HepG2 (cell line): ENCODE measurements around the gene NDUFA8. TPM values are rescaled to one million over a fixed set of nuclear protein-coding genes. Genes with fewer than 3 reads are reported as not detected.
A peak's percentile ranks its signal among the peaks of the same experiment; 100 is the strongest.

Experiments used
- GFI1 ChIP-seq: sonication (generic); formaldehyde crosslinking; IDR thresholded peaks from 2 replicates; pipeline ENCODE4 v1.5.0; 2020; ENCODE audit warnings: missing genetic modification reagents, mild to moderate bottlenecking, borderline replicate concordance
- IKZF1 ChIP-seq: fragments of 450-650 bp; IDR thresholded peaks from 2 replicates; pipeline ENCODE4 v1.7.1; 2016
- JUNB ChIP-seq: sonication (generic); formaldehyde crosslinking; IDR thresholded peaks from 2 replicates; pipeline ENCODE4 v1.8.0; 2022; ENCODE audit warnings: missing genetic modification reagents, mild to moderate bottlenecking, borderline replicate concordance
- NR2F6 ChIP-seq, 2 experiments: IDR thresholded peaks; 2 replicates each; pipeline ENCODE4 v1.6.1; 2016; ENCODE audit warnings: antibody characterized with exemption in 1 of 2, mild to moderate bottlenecking in 1 of 2
- RFX3 ChIP-seq: IDR thresholded peaks from 2 replicates; pipeline ENCODE4 v1.6.1; 2016; ENCODE audit warnings: missing biosample characterization, missing genetic modification reagents
- SIN3B ChIP-seq: fragments of 150-350 bp; IDR thresholded peaks from 2 replicates; pipeline ENCODE4 v1.6.1; 2014; ENCODE audit warnings: low read length
- SP140L ChIP-seq: sonication (generic); formaldehyde crosslinking; IDR thresholded peaks from 2 replicates; pipeline ENCODE4 v1.4.0; 2020; ENCODE audit warnings: missing genetic modification reagents, borderline replicate concordance
- ZFP1 ChIP-seq: IDR thresholded peaks from 2 replicates; pipeline ENCODE4 v1.6.1; 2016
- ZNF224 ChIP-seq: sonication (generic); formaldehyde crosslinking; IDR thresholded peaks from 2 replicates; pipeline ENCODE4 v1.5.0; 2020; ENCODE audit warnings: mild to moderate bottlenecking, missing genetic modification reagents
- ZNF263 ChIP-seq: sonication (generic); formaldehyde crosslinking; IDR thresholded peaks from 2 replicates; pipeline ENCODE4 v1.4.0; 2020; ENCODE audit warnings: missing genetic modification reagents
- ZNF331 ChIP-seq: sonication (generic); formaldehyde crosslinking; IDR thresholded peaks from 2 replicates; pipeline ENCODE4 v1.4.0; 2020; ENCODE audit warnings: missing genetic modification reagents
- polyA plus RNA-seq, 8 experiments: library from polyadenylated mRNA; depleted of rRNA in 3 of 8; stranded (reverse) in 7 of 8; unstranded in 1 of 8; fragments of >200 nt; fragmentation: Illumina TruSeq in 4 of 8; extraction: Trizol in 4 of 8; gene quantifications; 2 replicates each; pipeline versions ENCODE4 v1.2.1 to v1.2.3, GENCODE V29; 2011 to 2016; ENCODE audit warnings: low read depth in 4 of 8, missing spikeins in 1 of 8, mixed read lengths in 1 of 8; ENCODE audit not compliant: insufficient read depth in 1 of 8
- total RNA-seq, 5 experiments: library from RNA; depleted of rRNA; stranded (reverse); fragments of >200 nt; fragmentation: Illumina TruSeq; extraction: Trizol; gene quantifications; 2 replicates each; pipeline ENCODE4 v1.2.3, GENCODE V29; 2016; ENCODE audit warnings: low read depth in 1 of 5
- TF ChIP-seq, protein P1 (sequence below): sonication (generic); formaldehyde crosslinking; IDR thresholded peaks from 2 replicates; pipeline ENCODE4 v1.5.1; 2020; ENCODE audit warnings: mild to moderate bottlenecking, missing genetic modification reagents, moderate library complexity
- TF ChIP-seq, protein P2 (sequence below): sonication (generic); formaldehyde crosslinking; IDR thresholded peaks from 2 replicates; pipeline ENCODE4 v1.5.1; 2020; ENCODE audit warnings: missing genetic modification reagents, mild to moderate bottlenecking, borderline replicate concordance
- TF ChIP-seq, protein P3 (sequence below): sonication (generic); formaldehyde crosslinking; IDR thresholded peaks from 2 replicates; pipeline ENCODE4 v1.8.0; 2022; ENCODE audit warnings: mild to moderate bottlenecking, missing genetic modification reagents; ENCODE audit not compliant: insufficient replicate concordance
- TF ChIP-seq, protein P4 (sequence below): sonication (generic); formaldehyde crosslinking; IDR thresholded peaks from 2 replicates; pipeline ENCODE4 v1.4.0; 2020; ENCODE audit warnings: low read depth, missing genetic modification reagents
- TF ChIP-seq, protein P5 (sequence below): sonication (generic); formaldehyde crosslinking; IDR thresholded peaks from 2 replicates; pipeline ENCODE4 v1.4.0; 2020; ENCODE audit warnings: missing genetic modification reagents, mild to moderate bottlenecking, borderline replicate concordance

NDUFA8 gene
- total and polyA plus RNA-seq, 2 of the 13 experiments (the other 11 are each of a cell fraction or from before 2014, with no cell fraction given) = 68.6 to 71.7 TPM

DNA sequence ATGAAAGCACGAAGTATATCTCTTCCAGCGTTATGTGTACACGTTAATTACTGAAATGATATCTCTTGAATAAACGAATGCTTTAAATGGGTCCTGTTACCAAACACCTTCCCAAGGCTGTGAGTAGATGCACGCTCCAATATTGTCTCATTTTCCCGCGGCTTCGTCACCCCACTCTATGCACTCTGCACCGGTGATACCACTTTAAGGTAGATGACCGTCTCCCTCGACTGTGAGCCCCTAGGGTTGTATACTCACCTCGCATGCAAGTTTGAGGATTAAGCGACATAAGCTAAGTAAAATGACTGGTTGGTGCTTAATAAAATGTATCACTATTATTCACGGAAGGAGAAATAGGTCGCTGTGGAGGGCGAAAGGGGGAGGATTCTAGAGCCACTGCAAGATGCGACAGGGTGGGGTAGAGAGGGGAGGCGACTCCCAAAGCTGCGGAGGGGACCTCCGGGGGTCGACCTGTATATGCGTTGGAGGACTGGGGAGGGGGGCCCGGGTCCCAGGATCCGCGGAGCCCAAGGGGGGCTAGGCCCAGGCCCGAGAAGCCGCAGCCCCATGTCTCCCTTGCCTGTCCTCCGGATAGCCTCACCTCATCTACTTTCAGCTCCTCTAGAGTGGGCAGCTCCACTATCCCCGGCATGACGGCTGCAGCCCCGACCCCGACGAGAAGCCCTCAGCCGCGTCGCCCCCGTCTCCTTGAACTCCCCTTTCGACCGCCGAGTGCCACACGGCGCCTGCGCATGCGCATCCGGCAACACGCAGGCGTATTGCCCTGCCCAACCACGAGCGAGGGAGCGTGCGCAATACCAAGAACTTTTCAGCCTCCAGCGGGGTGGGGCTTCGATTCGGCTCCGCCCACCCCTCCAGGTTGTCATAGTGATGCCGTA lies at the start of gene NDUFA8, which contains the start of gene MORN5 (continued):
- TF ChIP-seq ZNF263 (no peak), IKZF1 (no peak), ZFP1 (no peak), ZNF224 (0 out of 2 replicates have a peak, but pooled peaks have one; percentile 56), NR2F6 (IDR thresholded peaks at IDR 0.05) (no peak), NR2F6 (CRISPR knock-in tag; IDR thresholded peaks at IDR 0.05) (no peak), JUNB (CRISPR knock-in tag) (no peak), GFI1 (no peak), SP140L (CRISPR knock-in tag) (no peak), SIN3B (0 out of 2 replicates have a peak, but pooled peaks have one; percentile 34), ZNF331 (CRISPR knock-in tag) (peak; percentile 26; the same call in 1 of the 2 replicates), RFX3 (peak; percentile 80; the same call in 1 of the 2 replicates)
- TF ChIP-seq, protein P1, sequence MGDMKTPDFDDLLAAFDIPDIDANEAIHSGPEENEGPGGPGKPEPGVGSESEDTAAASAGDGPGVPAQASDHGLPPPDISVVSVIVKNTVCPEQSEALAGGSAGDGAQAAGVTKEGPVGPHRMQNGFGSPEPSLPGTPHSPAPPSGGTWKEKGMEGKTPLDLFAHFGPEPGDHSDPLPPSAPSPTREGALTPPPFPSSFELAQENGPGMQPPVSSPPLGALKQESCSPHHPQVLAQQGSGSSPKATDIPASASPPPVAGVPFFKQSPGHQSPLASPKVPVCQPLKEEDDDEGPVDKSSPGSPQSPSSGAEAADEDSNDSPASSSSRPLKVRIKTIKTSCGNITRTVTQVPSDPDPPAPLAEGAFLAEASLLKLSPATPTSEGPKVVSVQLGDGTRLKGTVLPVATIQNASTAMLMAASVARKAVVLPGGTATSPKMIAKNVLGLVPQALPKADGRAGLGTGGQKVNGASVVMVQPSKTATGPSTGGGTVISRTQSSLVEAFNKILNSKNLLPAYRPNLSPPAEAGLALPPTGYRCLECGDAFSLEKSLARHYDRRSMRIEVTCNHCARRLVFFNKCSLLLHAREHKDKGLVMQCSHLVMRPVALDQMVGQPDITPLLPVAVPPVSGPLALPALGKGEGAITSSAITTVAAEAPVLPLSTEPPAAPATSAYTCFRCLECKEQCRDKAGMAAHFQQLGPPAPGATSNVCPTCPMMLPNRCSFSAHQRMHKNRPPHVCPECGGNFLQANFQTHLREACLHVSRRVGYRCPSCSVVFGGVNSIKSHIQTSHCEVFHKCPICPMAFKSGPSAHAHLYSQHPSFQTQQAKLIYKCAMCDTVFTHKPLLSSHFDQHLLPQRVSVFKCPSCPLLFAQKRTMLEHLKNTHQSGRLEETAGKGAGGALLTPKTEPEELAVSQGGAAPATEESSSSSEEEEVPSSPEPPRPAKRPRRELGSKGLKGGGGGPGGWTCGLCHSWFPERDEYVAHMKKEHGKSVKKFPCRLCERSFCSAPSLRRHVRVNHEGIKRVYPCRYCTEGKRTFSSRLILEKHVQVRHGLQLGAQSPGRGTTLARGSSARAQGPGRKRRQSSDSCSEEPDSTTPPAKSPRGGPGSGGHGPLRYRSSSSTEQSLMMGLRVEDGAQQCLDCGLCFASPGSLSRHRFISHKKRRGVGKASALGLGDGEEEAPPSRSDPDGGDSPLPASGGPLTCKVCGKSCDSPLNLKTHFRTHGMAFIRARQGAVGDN = peak; percentile 85
- TF ChIP-seq, protein P2, sequence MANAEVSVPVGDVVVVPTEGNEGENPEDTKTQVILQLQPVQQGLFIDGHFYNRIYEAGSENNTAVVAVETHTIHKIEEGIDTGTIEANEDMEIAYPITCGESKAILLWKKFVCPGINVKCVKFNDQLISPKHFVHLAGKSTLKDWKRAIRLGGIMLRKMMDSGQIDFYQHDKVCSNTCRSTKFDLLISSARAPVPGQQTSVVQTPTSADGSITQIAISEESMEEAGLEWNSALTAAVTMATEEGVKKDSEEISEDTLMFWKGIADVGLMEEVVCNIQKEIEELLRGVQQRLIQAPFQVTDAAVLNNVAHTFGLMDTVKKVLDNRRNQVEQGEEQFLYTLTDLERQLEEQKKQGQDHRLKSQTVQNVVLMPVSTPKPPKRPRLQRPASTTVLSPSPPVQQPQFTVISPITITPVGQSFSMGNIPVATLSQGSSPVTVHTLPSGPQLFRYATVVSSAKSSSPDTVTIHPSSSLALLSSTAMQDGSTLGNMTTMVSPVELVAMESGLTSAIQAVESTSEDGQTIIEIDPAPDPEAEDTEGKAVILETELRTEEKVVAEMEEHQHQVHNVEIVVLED (CRISPR knock-in tag) = 0 out of 2 replicates have a peak, but pooled peaks have one; percentile 45
- TF ChIP-seq, protein P3, sequence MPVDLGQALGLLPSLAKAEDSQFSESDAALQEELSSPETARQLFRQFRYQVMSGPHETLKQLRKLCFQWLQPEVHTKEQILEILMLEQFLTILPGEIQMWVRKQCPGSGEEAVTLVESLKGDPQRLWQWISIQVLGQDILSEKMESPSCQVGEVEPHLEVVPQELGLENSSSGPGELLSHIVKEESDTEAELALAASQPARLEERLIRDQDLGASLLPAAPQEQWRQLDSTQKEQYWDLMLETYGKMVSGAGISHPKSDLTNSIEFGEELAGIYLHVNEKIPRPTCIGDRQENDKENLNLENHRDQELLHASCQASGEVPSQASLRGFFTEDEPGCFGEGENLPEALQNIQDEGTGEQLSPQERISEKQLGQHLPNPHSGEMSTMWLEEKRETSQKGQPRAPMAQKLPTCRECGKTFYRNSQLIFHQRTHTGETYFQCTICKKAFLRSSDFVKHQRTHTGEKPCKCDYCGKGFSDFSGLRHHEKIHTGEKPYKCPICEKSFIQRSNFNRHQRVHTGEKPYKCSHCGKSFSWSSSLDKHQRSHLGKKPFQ (CRISPR knock-in tag) = peak; percentile 78
- TF ChIP-seq, protein P4, sequence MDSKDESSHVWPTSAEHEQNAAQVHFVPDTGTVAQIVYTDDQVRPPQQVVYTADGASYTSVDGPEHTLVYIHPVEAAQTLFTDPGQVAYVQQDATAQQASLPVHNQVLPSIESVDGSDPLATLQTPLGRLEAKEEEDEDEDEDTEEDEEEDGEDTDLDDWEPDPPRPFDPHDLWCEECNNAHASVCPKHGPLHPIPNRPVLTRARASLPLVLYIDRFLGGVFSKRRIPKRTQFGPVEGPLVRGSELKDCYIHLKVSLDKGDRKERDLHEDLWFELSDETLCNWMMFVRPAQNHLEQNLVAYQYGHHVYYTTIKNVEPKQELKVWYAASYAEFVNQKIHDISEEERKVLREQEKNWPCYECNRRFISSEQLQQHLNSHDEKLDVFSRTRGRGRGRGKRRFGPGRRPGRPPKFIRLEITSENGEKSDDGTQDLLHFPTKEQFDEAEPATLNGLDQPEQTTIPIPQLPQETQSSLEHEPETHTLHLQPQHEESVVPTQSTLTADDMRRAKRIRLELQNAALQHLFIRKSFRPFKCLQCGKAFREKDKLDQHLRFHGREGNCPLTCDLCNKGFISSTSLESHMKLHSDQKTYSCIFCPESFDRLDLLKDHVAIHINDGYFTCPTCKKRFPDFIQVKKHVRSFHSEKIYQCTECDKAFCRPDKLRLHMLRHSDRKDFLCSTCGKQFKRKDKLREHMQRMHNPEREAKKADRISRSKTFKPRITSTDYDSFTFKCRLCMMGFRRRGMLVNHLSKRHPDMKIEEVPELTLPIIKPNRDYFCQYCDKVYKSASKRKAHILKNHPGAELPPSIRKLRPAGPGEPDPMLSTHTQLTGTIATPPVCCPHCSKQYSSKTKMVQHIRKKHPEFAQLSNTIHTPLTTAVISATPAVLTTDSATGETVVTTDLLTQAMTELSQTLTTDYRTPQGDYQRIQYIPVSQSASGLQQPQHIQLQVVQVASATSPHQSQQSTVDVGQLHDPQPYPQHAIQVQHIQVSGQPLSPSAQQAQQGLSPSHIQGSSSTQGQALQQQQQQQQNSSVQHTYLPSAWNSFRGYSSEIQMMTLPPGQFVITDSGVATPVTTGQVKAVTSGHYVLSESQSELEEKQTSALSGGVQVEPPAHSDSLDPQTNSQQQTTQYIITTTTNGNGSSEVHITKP (CRISPR knock-in tag) = peak; percentile 91
- TF ChIP-seq, protein P5, sequence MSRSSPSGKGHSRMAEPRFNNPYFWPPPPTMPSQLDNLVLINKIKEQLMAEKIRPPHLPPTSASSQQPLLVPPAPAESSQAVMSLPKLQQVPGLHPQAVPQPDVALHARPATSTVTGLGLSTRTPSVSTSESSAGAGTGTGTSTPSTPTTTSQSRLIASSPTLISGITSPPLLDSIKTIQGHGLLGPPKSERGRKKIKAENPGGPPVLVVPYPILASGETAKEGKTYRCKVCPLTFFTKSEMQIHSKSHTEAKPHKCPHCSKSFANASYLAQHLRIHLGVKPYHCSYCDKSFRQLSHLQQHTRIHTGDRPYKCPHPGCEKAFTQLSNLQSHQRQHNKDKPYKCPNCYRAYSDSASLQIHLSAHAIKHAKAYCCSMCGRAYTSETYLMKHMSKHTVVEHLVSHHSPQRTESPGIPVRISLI (CRISPR knock-in tag) = no peak
